Left forelimb (tissue), 1 donor: Measurements from ENCODE around the gene MME.
"Not testable (repeated sequence)": the region's sequence is repeated elsewhere in the genome, so short reads cannot be mapped to it uniquely, and the experiment has no call there.

Experiments
- DNase-seq: peaks from one replicate; pipeline ENCODE4 v3.0.0-alpha.2; 2018; ENCODE audit warnings: low spot score

The MME gene

GRCh38 chr3:155084567-155084966 is 4.4 kb downstream of the MME start:
- DNase-seq = no peak

DNA sequence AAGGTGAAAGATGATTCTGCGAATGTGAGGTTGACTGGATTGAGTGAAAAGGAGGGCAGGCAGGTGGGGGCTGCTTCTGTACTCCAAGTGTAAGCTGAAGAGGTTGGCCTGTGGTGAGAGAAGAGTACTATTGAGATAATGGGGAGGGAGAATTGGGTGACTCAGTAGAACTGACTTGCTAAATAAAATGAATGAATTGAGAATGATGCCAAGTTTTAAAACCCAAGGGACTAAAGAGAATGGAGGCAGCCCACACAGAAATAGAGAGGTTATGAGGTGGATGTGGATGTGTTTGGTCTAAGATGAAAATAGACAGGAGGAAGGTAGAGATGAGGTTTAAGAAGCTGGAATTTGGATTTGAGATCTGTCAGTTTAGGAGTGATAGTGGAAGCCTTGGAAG is 5.9 kb downstream of the MME start:
- no peak for DNase-seq

- DNase-seq = no peak
These were observed 8.7 kb downstream of the MME start for GRCh38 chr3:155088706-155089345.

- no peak for DNase-seq
These were observed 9.4 kb downstream of the MME start for GRCh38 chr3:155089495-155089894.

GRCh38 chr3:155093261-155093660 is 13.1 kb downstream of the MME start:
- DNase-seq = no peak

DNA sequence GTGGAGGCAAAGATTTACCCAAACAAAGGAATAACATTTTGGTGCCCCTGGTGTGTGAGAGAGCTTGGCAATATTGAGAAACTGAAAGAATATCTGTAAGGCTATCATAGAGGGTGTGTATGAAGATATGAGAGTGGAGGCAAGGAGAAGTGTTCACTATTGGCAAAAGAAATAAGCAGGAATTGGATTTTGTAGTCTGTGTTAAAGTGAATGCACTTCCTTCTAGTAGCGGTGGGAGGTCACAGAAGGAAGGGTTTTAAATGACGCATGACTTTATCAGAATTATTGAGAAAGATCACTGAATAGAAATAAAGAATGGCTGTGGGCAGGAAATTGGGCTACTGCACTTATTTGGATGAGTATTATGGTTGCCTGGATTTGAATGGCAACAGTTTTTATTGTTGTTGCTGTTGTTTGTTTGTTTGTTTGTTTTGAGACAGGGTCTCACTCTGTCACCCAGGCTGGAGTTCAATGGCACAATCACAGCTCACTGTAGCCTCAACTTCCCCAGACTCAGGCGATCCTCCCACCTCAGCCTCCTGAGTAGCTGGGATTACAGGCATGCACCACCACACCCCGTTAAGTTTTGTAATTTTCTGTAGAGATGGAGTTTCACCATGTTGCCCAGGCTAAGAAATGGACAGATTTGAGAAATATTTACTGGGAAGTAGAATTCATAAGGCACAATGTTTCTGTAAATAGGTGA is 16.3 kb downstream of the MME start:
- no peak for DNase-seq

DNA sequence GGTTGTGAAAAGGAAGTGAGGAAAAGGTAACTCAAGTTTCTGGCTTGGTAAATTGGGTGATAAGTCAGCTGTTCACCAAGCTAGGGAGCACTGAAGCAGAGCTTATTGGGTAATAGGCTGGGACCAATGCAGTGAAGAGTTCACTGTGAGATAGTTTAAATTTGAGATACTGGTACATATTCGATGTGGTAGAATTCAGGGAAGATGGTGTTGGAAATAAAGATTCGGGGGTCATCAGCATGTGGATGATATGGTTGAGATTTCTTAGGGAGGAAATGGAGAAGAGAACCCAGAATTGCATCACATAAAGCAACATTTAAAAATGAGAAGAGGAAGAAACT is 16.9 kb downstream of the MME start:
- no peak for DNase-seq

DNA sequence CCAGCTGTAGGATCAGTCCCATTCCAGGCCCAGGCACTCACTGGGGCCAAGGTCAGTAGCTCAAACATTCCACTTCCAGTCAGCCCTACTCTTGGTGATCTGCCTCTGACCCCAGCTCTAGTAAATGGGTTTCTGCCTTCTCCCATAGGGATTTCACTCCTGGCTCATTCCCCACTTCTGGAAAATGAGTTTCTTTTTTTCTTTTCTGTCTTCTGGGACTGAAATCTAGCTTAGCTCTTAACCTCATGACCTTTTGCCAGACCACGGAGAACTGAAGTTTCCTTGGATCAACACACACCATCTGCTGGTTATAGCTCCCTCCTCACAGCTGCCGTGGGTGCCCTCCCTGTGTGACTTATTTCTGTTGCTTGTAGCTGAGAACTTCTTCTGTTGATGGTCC is 21.3 kb downstream of the MME start:
- DNase-seq = no peak

DNA sequence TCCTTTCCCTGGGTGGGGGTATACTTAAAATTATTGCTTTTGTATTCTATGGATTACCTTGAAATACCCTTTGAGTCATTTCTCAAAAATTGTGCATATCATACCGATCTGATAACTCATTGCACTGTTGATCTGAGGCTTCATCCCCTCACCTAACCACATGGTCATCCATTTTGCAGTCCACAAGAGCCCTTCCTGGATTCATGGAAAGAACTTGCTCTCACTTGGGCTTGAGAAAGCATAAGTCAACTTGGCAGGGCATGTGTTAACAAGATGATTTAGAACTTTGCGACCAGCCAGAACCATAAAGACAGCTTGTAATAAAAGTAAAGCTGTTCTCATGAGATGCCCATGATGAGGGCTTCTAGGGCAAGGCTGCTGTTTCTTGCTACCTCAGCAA is 22.2 kb downstream of the MME start:
- no peak for DNase-seq

- DNase-seq = no peak
These were observed 23.6 kb downstream of the MME start for GRCh38 chr3:155103686-155104085.

DNA sequence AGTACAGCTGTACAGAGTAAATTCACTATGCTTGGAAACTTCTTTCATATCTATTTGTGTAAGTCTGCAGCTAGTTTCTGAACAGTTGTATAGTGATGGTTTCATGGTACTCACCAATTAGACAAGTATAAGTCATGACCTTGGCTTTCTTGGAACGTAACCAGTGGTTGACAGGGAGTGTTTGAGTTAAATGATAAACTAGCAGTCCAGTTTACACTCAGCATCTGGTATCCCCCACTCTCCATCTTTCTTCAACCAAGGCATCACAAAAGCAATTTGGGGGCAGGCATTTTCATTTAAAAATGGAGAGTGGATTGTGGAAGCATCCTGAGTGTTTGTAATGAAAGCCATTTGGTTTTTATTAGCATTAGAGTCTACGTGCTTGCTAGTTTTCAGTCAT is 26.0 kb downstream of the MME start:
- no peak for DNase-seq

DNA sequence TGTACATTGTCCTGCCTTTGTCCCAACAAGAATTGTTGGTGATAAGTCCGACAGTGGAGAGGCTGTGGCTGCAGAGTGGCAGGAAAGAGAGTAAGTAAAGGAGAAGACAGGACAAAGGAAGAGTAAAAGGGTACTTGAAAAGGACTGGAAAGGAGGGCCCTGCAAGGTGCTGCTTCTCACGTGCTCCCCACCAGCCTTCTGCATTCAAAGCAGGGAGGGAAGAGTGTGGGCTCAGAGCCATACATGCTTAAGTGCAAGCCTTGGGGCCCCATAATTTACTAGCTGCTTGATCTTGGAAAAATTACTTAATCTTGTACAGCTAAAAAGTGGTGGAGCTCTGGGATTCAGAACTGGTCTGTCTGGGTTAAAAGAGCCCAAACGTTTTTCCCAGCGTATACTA is 29.9 kb downstream of the MME start:
- DNase-seq = no peak

DNA sequence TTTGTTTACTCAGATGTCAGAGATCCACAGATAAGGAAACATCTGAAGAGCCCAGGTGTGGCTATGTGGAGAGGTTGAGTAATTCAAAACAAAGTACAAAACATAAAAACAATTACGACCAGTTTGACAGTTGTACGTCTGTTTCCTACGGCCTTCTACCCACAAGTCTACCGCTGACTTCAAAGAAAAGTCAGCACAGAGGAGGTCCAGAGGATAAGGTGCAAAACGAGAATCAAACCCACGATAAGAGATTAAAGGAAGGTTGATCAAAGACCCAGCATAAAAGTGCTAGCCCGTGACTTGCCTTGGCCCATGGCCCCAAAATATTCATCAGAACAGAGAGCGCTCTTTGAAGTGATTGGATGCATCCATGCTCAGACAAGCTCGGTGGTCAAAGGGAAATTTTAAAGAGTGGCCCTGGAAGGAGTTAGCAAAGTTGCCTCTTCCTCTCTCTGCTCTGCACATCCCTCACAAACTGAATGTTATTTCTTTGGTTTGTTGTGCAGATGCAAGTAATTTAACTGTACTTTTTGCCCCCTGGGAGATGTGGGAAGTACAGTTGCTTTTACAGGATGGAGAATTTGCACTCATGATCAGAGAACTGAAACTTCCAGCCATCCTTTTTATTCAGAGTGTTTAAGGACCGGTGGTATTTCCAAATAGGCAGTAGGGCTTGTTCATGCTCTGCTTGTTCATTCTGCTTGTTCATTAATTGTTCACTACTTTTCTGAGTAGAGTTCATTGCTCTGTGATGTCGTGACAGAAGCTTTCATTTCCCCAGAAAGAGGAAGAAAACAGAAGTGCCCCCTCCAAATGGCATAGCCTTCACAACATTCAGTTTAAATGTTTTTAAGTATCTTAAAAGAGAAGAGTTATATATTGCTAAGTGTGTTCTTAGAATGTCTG is 31.1 kb downstream of the MME start:
- DNase-seq = no peak

DNA sequence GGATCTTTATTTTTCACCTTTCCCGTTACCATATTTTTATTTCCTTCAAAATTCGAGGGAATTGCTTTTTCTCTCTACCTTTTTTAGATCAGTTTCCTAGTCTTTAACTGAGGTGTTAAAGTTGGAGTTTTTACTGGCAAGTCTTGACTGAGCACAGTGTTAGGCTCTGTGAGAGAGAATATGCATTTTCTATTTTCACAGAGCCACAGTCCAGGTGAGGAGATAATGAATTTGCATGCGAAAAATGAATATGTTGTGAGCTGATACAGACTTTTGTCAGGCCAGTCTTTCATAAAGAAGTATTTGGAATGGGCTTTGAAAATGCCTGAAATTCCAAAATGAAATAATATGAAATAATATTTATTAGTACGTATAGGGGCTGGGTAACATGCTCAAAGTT is 31.9 kb downstream of the MME start:
- no peak for DNase-seq

DNA sequence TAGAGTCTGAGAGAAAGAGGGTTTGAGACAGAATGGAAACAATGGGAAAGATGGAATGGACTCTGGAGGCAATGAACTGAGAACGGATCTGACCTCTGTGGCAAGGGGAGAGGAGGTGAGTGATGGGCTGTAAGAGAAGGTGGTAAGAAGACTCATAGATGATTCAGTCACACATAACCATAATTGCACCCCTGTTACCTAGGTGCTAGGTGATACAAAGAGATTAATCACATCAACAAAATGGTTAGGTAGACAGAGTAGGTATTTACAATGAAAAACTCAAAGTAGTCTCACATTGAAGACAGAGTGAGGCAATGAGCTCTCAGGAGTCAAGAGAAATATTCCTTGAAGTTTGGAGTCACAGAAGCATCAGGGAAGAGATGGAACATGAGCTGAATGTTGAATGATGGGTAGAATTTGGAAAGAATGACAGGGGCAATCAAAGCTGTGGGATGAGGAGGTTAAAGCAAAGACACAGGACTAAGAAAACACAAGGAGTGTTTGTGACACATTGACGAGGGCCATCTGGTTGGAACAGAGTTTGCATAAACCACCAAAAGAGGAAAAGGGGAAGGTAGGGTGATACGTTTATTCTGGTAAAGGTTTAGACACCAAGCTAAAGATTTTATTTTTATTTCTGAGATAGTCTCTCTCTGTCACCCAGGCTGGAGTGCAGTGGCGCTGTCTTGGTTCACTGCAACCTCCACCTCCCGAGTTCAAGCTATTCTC is 32.7 kb downstream of the MME start:
- DNase-seq = no peak

- DNase-seq = not testable (repeated sequence)
These were observed 44.6 kb downstream of the MME start for GRCh38 chr3:155124745-155125144.

- DNase-seq = no peak
These were observed 49.3 kb downstream of the MME start for GRCh38 chr3:155129396-155129795.

DNA sequence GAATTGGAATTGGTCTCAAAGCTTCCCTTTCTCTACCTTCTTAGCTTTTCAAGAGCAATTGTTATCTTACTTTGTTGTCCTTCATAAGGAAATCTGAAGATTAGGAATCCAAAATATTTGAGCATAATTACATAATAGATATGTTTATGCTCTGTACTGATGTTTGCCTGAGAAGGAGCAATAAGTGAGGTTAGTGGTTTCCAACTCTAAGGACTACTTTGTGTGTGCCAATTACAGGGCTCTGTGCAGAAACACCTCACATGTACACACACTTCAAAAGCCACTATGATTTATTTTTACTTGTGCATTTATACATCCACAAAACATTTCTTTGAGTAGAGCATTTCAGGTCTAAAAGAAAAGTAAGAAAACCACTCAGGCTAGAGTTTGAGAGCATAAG is 49.9 kb downstream of the MME start:
- DNase-seq = no peak

- no peak for DNase-seq
These were observed 51.0 kb downstream of the MME start for GRCh38 chr3:155131104-155131503.

- DNase-seq = not testable (repeated sequence)
These were observed 54.2 kb downstream of the MME start for GRCh38 chr3:155134311-155134710.

- DNase-seq = no peak
These were observed 54.9 kb downstream of the MME start for GRCh38 chr3:155135003-155135402.

DNA sequence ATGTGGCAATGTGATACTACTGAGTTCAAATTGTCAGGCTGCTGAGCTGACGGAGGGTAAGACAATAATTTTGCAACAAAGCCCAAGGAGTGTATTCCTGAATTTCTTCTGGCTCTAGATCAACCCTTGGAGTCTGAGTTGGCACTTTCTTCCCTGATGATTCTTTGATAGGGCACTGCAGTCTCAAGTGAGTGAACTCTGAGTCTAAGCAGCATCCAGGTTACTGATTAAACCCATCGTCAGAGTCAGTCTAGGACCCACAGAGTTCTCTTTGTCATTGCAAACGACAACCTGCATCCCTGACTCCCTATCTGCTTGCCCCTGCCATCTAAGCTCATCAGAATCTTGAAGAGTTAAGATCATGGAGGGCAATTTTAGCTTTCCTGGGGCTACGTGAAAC is 58.6 kb downstream of the MME start:
- DNase-seq = no peak
